Epithelial cell of esophagus (primary cell): ENCODE data around the gene NPAS2.

Experiments
- DNase-seq: peaks from one replicate; pipeline ENCODE4 v3.0.0; 2010; ENCODE audit warnings: low read depth
- H3K4me3 ChIP-seq: 2 replicates; pipeline ENCODE4 v1.5.1; 2011; ENCODE audit warnings: mild to moderate bottlenecking, low read length, control low read depth
- TF ChIP-seq, protein P1 (sequence below): IDR thresholded peaks from 2 replicates; pipeline ENCODE4 v1.5.1; 2011; ENCODE audit warnings: low read depth, mild to moderate bottlenecking, low read length, control low read depth, inconsistent platforms; ENCODE audit not compliant: insufficient read depth; ENCODE audit errors: missing control alignments

Gene NPAS2

DNA sequence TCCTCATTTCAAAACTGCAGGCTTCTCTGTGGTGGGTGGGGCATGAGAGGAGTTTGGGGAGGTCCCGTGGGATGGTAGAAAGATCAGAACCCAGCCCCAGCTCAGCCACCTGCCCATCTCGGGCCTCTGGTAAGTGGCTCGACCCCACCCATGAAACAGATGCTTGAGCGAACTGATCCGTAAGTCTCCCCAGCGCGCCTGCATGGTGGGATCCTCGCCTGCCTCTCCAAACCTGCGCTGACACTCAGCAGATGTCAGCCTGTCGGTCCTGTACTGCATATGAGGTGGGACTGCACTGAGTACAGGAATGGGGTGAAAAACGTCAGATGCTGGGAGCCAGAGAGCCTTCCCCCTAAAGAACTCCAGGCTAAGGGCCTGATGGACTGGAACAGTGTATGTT lies 166.2 kb downstream of the NPAS2 start:
- TF ChIP-seq, protein P1, sequence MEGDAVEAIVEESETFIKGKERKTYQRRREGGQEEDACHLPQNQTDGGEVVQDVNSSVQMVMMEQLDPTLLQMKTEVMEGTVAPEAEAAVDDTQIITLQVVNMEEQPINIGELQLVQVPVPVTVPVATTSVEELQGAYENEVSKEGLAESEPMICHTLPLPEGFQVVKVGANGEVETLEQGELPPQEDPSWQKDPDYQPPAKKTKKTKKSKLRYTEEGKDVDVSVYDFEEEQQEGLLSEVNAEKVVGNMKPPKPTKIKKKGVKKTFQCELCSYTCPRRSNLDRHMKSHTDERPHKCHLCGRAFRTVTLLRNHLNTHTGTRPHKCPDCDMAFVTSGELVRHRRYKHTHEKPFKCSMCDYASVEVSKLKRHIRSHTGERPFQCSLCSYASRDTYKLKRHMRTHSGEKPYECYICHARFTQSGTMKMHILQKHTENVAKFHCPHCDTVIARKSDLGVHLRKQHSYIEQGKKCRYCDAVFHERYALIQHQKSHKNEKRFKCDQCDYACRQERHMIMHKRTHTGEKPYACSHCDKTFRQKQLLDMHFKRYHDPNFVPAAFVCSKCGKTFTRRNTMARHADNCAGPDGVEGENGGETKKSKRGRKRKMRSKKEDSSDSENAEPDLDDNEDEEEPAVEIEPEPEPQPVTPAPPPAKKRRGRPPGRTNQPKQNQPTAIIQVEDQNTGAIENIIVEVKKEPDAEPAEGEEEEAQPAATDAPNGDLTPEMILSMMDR, result no peak
- H3K4me3 ChIP-seq, result no peak overlapping the region
- DNase-seq, result no peak

DNA sequence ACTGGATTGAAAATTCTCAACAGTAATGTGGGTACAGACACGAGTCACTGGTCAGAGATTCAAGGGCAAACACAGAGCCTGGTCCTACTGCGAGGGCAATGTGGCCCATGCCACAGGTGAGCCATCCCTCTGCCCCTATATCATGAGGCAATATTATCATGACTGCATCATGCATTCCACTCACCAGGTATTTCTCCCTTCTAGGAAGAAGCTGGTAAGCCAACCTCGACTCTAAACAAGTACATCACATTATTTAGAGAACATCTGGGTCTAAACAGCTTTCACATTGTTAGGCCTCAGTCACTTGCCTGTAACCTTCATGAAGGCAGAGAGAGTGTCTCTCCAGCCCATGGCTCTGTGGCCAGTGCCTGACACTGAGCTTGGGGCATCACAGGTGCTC lies 167.6 kb downstream of the NPAS2 start:
- TF ChIP-seq, protein P1, result no peak
- no peak for DNase-seq
- no peak overlapping the region for H3K4me3 ChIP-seq

DNA sequence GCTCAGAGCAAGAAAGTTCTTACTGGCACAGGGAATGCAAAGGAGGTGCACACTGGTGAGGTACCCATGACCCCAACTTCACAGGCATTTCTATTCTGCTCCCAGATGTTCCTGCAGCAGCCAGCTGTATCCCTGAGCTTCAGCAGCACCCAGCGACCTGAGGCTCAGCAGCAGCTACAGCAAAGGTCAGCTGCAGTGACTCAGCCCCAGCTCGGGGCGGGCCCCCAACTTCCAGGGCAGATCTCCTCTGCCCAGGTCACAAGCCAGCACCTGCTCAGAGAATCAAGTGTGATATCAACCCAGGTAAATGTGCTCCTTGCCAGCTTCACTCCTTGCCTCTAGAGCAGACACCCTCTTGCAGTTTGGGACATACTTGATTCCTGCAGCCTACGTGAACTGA lies 168.0 kb downstream of the NPAS2 start:
- DNase-seq, result no peak
- TF ChIP-seq, protein P1, result no peak
- no peak overlapping the region for H3K4me3 ChIP-seq

DNA sequence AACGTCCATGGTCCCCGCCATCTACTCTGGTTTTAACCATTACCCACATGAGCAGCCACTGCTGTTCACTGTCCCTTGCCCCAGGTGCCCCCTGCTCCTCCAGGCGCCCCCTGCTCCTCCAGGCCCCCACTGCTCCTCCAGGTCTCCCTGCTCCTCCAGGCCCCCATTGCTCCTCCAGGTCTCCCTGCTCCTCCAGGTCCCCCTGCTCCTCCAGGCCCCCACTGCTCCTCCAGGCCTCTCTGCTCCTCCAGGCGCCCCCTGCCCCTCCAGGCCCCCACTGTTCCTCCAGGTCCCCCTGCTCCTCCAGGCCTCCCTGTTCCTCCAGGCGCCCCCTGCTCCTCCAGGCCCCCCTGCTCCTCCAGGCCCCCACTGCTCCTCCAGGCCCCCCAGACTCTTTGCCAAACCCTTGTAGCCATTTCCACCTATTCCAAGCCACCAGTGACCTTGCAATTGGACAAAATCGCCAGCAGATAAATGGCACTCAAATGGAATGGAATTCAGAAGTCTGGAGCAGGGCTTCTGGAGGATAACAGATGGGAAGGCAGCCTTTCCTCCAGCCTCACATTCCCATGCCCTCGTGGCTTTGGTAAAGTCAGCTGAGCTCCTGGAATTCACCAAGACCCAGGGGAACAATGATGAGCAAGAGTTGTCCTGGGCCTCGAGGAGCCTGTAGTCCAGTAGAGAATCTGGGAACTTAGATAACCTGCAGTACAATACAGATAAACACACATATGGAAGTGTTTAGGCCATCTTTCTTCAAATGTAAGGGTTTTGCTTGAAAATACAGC lies 168.9 kb downstream of the NPAS2 start:
- TF ChIP-seq, protein P1, result no peak
- H3K4me3 ChIP-seq, result no peak overlapping the region
- DNase-seq, result no peak

DNA sequence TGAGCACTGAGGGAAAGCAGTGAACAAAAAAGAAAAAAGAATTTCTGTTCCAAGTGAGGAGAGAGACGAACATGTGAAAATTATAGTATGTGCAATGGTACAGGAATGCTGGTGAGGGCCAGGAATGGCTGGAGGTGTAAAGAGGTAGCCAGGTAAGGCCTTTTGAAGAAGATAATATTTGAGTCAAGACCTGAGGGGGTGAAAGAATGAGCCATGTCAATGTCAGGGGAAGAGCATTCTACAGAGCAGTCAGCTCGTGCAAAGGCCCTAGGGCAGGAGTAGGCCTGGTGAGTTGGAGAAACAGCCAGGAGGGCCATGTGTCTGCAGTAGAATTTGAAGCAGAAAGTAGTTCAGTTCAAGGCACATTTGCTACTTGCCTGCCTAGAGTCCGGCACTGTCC lies 169.7 kb downstream of the NPAS2 start:
- no peak for DNase-seq
- no peak overlapping the region for H3K4me3 ChIP-seq
- TF ChIP-seq, protein P1, result no peak

DNA sequence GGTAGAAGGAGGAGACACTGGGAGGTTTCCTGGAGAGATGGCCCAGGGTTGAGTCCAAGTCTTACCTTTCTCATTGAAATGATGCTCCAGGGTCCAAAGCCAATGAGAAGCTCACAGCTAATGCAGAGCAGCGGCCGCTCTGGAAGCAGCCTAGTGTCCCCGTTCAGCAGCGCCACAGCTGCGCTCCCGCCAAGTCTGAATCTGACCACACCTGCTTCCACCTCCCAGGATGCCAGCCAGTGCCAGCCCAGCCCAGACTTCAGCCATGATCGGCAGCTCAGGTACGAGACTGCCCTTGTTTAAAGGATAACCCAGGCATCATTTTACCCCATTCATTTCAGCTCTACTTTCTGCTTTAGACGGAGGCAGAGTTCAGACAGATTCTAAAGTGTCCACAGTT lies 170.2 kb downstream of the NPAS2 start:
- TF ChIP-seq, protein P1, result no peak

More for the DNA sequence above, 170.2 kb downstream of the NPAS2 start:
- no peak for DNase-seq
- no peak overlapping the region for H3K4me3 ChIP-seq
